Stimulated activated CD8-positive, alpha-beta memory T cell treated with anti-CD3 and anti-CD28 coated beads, Interleukin-12 subunit alpha, Interleukin-12 subunit beta, amount 100 ng/mL, for 24 hours (primary cell): ENCODE results near the gene R3HDM1.
"Not testable (repeated sequence)": the region's sequence is repeated elsewhere in the genome, so short reads cannot be mapped to it uniquely, and the experiment has no call there.

ENCODE experiments used
- DNase-seq: peaks from one replicate; pipeline ENCODE4 v3.0.0-alpha.2; 2020; ENCODE audit errors: extremely low read depth

The R3HDM1 gene

DNA sequence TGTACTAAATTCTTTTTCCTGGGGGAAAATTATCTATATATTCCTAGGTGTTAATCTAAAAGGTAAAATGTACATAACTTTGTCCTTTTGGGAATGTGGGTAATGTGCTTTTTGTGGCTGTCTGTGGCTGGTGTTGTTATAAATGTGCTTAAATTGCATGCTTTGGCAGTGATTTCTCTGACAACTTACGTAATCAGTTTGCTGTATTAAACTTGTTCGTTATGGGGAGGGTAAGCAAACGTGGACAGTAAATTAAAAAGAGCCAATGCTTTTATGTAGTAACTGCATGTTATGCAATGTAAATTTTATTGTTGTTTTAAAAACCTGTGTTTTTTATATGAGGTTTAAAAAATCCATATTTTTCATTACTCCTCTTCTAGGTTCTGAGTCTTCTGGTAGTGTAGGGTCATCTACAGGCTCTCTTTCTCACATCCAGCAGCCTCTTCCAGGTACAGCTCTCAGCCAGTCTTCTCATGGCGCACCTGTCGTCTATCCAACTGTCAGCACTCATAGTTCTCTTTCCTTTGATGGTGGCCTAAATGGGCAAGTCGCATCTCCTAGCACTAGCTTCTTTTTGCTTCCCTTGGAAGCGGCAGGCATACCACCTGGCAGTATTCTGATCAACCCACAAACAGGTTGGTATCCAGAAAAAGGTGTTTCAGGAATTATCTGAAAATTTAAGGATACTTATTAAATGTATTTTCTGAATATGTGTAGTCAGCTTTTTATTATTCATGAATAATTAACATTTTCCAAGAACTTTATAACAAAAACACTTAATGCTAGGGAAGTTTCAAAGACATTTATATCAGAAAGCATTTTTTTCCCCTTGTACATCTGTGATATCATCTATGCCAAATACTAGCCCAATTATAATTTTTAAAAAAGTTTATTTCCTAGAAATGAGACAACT is 110.1 kb downstream of the R3HDM1 start:
- no peak for DNase-seq

DNA sequence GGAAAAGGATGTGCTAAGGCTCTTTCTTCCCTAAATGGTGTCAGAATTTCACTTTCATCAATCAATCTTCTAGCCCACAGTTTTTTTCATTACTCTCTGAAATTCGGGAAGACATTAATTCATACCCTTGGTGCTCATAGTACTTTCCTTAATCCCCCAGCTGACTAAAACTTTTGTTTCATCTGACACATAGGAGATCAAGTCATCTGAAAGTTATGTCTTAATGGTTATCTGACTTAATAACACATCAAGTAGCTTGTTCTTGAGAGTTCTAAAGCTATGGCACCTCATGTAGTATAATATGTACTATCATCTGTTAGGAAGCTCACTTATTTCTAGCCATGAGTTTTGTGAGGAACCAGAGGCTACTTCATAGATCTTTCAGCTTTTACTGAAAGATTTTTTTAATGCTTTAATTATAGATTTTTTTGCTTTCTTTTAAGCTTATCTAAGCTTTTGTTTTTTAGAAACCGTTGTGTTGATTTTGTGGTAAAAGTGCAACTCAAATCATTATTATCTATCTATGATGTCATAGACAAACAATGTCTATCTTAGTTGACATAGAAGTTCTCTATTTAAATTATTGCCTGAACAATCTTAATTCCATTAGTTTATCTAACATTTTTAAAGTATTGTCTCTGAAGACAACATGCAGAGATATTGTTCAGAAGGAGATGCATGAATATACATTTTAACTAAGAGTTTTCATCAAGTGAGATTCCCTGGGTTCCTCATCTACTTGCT is 116.7 kb downstream of the R3HDM1 start:
- no peak for DNase-seq

DNA sequence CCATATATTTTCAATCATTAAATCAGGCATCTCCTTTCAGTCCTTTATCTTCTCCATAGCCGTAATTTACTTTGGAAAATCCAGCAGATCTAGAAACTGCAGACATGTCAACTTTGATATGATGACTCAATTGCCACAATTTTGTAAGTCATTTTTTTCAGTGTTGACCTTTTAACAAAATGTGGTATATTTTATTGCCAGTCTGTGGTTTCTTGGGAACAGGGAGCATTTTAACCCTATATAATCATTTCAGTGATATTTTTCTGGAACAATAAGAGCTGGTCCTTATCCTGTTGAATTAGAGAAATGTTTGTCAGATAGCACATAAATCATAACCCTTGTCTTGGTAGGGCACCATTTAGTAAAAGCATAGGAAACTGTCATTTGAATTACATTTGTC is 119.4 kb downstream of the R3HDM1 start:
- no peak for DNase-seq

DNA sequence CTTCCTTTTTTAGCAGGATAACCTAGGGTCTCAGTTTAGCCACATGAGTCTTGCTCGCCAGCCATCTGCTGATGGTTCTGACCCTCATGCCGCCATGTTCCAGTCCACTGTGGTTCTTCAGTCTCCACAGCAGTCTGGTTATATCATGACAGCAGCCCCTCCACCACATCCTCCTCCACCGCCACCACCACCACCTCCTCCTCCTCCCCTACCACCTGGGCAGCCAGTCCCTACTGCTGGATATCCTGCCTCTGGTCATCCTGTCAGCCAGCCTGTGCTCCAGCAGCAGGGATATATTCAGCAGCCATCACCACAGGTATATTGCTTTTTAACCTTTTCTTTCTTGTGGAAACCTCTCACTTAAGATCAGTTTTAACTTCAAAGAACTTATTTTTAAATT is 120.4 kb downstream of the R3HDM1 start:
- no peak for DNase-seq

DNA sequence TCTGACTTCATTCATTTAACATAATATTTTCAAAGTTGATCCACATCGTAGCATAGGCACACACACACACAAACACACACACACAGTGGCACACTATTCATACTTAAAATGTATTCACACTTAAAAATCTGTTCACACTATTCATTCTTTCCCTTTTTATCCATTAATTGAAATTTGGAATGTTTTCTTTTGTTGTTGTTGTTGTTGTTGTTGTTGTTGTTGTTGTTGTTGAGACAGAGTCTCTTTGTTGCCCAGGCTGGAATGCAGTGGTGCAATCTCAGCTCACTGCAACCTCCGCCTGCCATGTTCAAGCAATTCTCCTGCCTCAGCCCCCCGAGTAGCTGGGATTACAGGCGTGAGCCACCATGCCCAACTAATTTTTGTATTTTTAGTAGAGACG is 123.0 kb downstream of the R3HDM1 start:
- DNase-seq, result not testable (repeated sequence)

DNA sequence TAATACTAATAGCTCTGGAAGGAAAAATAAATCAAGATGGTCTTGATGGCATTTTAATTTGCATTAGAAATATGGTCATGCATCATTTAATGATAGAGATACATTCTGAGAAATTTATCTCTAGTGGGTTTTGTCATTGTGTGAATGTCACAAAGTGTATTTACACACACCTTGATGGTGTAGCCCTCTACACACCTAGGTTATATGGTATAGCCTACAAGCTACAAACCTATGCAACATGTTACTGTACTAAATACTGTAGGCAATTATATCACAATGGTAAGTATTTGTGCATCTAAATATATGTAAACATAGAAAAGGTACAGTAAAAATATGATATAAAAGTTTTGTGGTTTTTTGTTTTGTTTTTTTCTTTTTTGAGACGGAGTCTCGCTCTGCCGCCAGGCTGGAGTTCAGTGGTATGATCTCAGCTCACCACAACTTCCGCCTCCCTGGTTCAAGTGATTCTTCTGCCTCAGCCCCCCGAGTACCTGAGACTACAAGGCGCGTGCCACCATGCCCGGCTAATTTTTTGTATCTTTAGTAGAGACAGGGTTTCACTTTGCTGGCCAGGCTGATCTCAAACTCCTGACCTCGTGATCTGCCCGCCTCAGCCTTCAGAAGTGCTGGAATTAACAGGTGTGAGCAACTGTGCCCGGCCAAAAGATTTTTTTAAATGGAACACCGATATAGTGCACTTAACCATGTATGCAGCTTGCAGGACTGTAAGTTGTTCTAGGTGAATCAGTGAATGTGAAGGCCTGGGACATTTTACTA is 126.7 kb downstream of the R3HDM1 start:
- DNase-seq, result peak; percentile 5

DNA sequence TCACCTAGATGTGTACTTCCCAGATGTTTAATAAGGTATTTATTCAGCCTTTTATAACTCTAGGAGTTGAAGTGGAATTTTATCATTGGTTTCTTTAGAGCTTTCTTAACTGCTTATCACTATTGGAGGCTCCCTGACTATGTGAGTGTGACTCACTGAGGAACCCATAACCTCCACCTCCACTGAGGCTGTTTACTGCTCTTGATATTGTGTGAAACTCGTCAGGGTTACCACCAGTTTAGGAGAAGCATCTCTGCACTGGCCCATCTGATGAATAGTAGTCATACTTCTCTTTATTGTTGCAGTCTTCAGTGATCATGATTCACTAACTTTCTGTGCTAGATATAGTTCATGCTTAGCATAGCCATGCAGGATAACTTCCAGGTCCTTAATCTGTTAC is 130.8 kb downstream of the R3HDM1 start:
- DNase-seq, result no peak

DNA sequence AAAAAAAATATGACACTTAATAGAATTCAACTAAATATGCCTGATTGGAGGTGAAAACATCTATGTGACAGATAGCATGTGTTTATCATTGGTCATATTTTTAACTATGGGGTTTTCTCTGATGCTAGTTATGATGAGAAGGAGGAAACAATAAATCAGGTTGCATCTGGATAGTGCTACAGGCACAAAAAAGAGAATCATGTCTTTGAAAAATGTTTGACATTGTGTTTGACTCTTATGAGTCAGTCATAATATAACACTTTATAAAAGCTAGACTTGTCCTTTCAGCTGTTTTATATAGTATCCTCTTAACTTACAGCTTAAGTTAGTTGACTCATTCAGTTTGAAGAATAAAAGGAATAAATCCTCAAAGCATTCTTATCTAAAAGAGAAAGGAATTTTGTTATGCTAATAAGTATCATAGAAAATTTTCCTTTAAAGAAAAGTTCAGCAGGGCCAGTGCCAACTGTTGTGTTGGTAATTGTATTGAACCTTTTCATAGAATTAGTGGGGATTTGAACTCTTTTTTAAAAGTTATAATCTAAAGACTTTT is 131.9 kb downstream of the R3HDM1 start:
- no peak for DNase-seq

DNA sequence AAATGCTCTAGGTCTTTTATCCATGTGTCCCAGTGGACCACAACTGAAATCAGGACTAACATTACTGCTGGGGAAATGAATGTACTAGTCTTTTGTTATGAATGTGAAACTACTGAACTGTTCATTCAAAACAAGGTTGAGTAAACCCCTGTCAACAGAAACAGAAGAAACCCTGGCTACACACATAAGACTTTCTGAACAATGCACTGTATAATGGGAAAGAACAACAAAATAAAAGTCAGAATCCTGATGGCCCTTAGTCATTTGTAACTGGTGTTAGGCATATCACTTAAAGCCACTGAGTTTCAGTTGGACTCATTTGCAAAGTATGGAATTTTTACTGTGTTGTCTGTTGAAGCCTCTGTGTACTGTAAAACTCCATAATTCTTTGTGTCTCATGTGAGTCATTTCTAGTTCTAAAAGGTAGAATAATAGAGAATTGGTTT is 133.4 kb downstream of the R3HDM1 start:
- DNase-seq, result no peak

DNA sequence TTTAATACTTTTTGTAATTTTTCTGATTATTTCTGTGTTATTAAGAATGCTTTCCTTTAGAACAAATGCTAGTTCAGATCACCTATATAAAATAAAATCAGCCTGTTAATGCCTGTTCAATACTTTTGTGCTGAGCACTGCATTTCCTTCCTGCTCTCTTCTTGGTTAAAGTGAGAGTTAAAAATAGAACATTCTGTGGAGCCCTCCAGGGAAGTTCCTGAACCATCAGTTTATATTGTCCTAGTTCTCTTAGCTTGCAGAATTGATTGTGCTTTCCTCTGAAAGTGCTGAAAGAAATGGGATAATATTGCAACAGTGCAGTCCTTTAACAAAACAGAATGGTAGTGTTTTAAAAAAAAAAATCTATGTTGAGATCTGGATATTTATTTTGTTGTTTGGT is 135.8 kb downstream of the R3HDM1 start:
- no peak for DNase-seq

DNA sequence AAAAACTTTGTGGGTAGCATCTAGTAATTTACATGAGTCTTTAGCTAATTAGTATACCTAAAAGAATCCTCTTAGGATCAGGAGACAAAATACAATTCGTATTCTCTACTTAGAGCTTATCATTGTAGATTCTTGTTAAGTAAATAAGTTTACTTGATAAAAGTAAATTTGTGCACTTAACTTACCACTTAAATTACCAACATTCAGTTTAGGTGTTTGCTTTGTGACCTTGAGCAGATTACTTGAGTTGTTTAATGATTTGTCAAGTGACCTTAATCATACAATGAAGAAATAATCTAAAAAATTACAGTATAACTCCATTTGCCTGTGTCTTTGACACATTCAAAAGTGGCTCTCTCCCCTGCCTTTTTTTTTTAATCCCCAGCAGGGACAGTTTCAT is 143.2 kb downstream of the R3HDM1 start:
- no peak for DNase-seq

DNA sequence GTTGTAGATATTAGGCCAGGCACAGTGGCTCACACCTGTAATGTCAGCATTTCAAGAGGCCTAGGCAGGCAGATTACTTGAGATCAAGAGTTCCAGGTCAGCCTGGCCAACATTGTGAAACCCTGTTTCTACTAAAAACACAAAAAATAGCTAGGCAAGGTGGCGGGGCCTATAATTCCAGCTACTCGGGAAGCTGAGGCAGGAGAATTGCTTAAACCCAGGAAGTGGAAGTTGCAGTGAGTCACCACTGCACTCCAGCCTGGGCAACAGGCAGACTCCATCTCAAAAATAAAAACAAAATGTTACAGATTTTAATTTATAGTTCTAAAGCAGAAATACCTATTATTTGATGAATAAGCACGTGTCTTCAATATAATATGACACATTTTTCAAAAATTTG is 144.7 kb downstream of the R3HDM1 start:
- DNase-seq, result no peak

DNA sequence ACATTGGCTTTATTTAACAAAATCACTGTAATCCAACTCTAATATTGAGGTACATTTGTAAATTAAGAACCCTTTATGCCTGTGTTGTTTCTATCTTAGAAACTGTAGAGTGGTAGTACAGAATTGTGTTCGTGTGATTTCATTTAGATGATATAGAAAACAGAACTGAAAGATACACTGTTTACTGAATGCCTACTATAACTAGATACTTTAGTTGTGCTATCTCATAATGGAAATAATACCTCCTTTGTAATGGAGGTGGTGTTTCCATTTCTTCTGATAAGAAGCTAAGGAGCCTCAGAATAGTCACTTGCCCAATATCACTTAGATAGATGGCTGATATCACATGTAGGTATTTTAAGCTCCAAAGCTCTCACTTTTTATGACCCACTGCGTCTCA is 147.8 kb downstream of the R3HDM1 start:
- DNase-seq, result no peak

DNA sequence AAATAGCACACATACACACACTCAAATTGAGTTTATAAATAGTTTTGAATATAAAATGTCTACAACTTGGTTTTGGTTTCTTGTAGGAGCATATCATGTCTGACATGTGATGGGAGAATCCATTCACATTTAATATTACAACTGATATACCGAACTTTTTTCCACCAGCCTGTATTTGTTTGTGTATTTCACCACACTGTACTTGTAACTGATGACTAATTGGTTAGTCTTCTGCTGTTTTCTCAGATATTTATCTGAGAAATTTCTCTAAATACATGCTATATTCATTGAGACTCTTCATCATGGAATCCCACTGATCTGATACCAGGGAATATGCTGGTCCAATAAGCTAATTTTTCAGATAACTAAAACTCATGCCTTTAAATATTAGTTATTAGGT is 154.1 kb downstream of the R3HDM1 start:
- no peak for DNase-seq

DNA sequence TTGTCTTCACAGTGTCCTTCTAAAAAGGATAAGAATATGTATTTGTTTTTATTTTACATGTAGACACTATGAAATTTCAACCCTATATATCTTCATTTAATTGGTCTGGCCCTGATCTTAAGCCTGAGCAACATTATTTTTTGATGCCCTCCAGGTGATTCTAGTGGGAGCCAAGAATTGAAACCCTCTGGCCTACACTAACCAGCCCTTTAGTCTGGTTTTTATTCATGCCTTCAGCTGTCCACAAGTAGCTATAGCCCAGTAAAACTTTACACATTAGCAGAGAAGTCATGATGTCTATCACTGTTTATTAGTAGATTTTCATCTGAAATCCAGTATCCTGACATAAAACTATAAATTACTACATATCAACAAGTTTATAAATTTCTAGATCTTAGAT is 157.7 kb downstream of the R3HDM1 start:
- no peak for DNase-seq

DNA sequence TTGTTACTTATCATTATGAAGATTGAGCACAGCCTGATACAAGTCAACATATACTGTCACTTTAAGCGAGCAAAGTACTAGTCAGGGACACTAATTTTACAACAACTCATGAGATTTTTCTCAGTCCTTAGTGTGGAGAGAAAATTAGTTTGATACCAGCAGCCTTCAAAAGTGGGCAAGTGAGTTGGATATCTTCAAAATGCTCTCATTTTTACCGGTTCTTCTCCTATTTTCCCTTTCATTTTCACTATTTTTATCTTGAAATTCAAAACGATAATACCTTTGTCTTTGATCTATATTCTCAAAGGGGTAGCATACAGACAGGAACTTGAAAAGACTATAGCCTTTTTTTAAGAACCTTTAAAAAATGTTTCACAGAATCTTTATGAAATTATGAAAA is 158.4 kb downstream of the R3HDM1 start:
- no peak for DNase-seq

DNA sequence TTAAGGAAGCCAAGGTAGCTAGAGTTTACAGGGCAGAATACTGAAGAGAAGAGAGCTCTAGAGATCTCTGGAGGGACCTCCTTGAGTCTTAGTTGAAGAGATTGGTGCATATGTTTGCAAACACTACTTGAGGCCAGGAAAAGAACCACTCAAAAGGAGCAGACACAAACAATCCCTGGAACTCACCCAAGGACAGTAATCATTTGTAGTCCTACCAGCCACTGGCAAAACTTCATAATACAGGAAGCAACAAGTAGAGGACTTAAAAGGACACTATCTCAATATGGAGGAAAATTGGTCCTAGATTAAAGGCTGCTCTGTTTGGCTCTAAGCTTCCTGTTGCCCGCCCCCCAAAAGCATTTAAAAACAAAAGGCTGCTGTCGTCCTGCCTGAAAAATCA is 163.4 kb downstream of the R3HDM1 start:
- no peak for DNase-seq

DNA sequence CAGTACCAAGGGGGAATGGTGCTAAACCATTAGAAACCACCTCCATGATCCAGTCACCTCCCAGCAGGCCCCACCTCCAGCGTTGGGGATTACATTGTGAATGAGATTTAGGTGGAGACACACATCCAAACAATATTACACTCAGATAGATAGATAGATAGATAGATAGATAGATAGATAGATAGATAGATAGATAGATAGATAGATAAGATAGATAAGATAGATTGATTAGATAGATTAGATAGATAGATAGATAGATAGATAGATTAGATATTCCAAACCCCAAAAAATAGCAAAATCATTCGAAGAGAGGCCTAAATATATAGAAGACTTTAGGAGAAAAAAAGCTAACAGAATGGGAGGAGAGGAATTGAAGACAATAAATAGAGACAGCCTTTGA is 167.6 kb downstream of the R3HDM1 start:
- no peak for DNase-seq

DNA sequence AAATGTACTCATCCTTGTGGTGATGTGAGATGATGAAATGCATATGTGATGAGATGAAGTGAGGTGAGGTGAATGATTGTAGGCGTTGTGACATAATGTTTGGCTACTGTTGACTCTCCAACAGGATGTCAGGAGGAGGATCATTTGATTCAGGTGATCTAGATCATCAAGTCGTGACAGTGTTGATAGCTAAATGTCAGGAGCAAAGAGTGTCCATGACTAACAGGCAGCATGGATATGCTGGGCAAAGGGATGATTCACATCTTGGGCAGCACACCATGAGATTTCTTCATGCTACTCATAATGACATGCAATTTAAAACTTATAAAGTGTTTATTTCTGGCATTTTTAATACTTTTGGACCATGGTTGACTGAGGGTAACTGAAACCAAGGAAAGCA is 170.2 kb downstream of the R3HDM1 start:
- no peak for DNase-seq

DNA sequence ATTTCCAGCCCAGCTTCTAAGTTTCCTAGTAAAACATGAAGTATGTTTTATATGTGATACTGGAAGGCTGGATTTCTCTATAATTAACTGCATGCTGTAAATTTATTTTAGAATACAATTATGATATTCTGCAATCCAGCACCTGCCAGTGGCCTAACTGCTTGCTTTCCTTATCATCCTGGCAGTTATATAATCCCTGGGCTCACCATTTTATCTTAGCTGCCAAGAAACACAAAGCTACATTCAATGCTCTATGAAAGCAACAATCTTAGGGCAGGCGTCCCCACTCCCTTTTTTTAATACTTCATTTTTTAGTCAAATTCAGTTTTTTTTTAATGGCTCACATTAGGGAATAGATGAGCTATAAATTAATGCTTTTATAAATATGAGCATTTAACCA is 172.0 kb downstream of the R3HDM1 start:
- no peak for DNase-seq

DNA sequence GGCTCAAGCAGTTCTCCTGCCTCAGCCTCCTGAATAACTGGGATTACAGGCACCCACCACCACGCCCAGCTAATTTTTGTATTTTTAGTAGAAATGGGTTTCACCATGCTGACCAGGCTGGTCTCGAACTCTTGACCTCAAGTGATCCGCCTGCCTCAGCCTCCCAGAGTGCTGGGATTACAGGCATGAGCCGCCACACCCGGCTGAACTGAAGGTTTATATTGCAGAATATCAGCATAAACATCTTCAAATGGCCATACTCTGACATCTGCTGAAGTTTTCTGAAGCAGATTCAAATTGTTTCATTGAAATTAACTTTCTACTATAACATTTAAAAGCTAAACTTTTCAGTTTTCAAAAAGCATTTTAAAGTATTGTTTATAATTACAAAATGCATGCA is 172.8 kb downstream of the R3HDM1 start:
- DNase-seq, result not testable (repeated sequence)

DNA sequence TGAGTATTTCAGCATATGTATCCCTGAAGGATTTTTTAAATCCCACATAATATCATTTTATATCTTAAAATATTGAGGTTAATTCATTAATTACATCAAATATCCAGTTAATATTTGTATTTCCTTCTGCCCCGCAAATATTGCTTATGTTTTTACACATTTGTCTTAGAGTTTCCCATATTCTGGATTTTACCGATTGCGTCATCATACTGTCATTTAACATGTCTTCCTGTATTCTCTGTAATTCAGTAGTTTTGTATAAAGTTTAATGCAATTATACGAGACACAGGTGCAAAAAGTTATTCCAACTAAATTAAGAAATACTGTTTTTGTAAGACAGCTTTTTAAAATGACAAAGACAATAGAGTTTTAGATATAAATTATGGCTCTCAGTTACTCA is 176.9 kb downstream of the R3HDM1 start:
- DNase-seq, result no peak
